Left ventricle myocardium inferior (tissue), 1 donor: Measurements from ENCODE around the gene TRIP6. TPM values are rescaled to one million over a fixed set of nuclear protein-coding genes. Genes with fewer than 3 reads are reported as not detected.

Experiments
- DNase-seq: peaks from one replicate; pipeline ENCODE4 v3.0.0-alpha.2; 2020
- H3K27ac ChIP-seq: fragments of 200-600 bp; replicated peaks from 2 replicates; pipeline ENCODE4 v1.8.0; 2021
- H3K27me3 ChIP-seq: fragments of 200-600 bp; 2 replicates; pipeline ENCODE4 v1.8.0; 2021; ENCODE audit warnings: low read depth
- H3K36me3 ChIP-seq: fragments of 200-600 bp; 2 replicates; pipeline ENCODE4 v1.8.0; 2021
- H3K4me1 ChIP-seq: fragments of 200-600 bp; 2 replicates; pipeline ENCODE4 v1.8.0; 2021
- H3K4me3 ChIP-seq: fragments of 200-600 bp; 2 replicates; pipeline ENCODE4 v1.8.0; 2021; ENCODE audit warnings: mild to moderate bottlenecking, moderate library complexity
- H3K9me3 ChIP-seq: fragments of 200-600 bp; replicated peaks from 2 replicates; pipeline ENCODE4 v1.8.0; 2021
- intact Hi-C: fragments of 100-400 bp; cut with micrococcal nuclease; formaldehyde crosslinking; loops from one replicate; pipeline ENCODE4 v1.11.0; 2022
- total RNA-seq: library from RNA; stranded (reverse); fragmentation: NEBNext Ultra II Directional; extraction: Animal tissue kit (Norgen Biotek cat#: 25700); gene quantifications from one replicate; pipeline ENCODE4 v1.2.1, GENCODE V29; 2021
- TF ChIP-seq, protein P1 (sequence below): fragments of 200-600 bp; IDR thresholded peaks from 2 replicates; pipeline ENCODE4 v1.8.0; 2021; ENCODE audit warnings: antibody characterized with exemption, mild to moderate bottlenecking, borderline replicate concordance
- donor health status: DM: no; HTN: yes; CAD: no; lungs with severe emphysema.

TRIP6 gene
- total RNA-seq, 1 donor from 2014 or later = 11.7 TPM

DNA sequence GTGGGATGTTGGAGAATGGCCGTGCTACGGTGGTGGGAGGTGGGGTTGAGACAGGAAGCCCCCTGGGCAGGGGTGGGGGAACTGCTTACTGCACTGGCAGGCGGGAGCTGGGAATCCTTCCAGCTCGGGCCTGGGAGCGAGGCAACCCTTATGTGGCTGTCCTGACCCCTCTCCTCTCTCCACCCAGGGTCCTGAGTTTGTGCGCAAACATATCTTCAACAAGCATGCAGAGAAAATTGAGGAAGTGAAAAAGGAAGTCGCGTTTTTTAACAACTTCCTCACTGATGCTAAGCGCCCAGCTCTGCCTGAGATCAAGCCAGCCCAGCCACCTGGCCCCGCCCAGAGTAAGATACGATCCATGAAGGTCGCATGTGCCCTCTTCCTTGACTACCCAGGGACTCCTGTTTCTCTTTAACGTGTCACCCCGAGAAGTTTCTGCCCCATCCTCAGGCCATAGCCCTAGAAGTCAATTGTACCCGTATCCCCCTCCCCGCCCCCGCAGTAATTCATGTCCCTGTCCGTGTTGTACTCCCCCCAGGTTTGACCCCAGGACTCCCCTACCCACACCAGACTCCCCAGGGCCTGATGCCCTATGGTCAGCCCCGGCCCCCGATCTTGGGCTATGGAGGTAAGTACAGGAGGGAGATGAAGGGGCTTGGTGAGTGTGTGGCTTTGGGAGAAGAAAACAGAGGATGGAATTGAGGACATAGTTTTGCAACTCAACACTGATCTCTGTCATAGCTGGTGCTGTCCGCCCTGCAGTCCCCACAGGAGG, 20.5 kb downstream of the TRIP6 start:
- Histone ChIP-seq H3K27ac (peak overlapping the region; percentile 36), H3K4me3 (peak overlapping the region; percentile 80), H3K9me3 (no peaks in the 10 kb centered on the region), H3K27me3 (peaks cover 5% of the 10 kb centered on the region), H3K4me1 (peaks cover 42% of the 10 kb centered on the region), H3K36me3 (peaks cover 61% of the 10 kb centered on the region)
- intact Hi-C loops = no loop called here
- TF ChIP-seq, protein P1, sequence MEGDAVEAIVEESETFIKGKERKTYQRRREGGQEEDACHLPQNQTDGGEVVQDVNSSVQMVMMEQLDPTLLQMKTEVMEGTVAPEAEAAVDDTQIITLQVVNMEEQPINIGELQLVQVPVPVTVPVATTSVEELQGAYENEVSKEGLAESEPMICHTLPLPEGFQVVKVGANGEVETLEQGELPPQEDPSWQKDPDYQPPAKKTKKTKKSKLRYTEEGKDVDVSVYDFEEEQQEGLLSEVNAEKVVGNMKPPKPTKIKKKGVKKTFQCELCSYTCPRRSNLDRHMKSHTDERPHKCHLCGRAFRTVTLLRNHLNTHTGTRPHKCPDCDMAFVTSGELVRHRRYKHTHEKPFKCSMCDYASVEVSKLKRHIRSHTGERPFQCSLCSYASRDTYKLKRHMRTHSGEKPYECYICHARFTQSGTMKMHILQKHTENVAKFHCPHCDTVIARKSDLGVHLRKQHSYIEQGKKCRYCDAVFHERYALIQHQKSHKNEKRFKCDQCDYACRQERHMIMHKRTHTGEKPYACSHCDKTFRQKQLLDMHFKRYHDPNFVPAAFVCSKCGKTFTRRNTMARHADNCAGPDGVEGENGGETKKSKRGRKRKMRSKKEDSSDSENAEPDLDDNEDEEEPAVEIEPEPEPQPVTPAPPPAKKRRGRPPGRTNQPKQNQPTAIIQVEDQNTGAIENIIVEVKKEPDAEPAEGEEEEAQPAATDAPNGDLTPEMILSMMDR = no peak
- no peak for DNase-seq

DNA sequence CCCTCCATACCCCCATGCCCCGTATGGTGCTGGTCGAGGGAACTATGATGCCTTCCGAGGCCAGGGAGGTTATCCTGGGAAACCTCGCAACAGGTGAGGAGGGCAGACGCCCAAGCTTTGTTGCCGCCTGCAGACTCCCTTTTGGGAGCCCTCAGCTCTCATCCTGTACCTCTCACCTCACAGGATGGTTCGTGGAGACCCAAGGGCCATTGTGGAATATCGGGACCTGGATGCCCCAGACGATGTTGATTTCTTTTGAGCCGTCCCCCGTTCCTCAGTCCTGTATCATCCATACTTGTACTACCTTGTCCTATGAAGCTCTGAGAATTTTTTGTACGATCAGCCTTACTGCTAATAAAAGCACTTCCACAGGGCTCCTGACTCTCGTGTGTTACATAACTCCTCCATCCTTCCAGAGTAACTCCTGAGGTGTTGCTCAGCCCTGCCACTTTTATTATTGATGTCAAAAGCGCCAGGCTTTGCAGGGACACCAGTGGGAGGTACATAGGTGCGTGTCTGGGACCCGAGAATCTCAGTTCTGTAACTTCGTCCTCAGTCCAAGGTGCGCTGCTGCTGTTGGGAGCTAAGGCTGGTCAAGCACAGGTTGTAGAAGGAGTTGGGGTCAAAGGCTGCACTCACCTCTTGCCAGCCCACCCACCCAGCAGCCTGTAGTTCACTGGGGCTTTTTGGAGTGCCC, 21.3 kb downstream of the TRIP6 start:
- no peaks in the 10 kb centered on the region for H3K9me3 ChIP-seq
- H3K4me3 ChIP-seq = peak overlapping the region; percentile 80
- TF ChIP-seq, protein P1 = no peak
- intact Hi-C loops = no loop called here
- DNase-seq = no peak
- H3K36me3 ChIP-seq = peaks cover 53% of the 10 kb centered on the region
- peaks cover 42% of the 10 kb centered on the region for H3K4me1 ChIP-seq
- peak overlapping the region; percentile 93 for H3K27ac ChIP-seq
- H3K27me3 ChIP-seq = peaks cover 12% of the 10 kb centered on the region

DNA sequence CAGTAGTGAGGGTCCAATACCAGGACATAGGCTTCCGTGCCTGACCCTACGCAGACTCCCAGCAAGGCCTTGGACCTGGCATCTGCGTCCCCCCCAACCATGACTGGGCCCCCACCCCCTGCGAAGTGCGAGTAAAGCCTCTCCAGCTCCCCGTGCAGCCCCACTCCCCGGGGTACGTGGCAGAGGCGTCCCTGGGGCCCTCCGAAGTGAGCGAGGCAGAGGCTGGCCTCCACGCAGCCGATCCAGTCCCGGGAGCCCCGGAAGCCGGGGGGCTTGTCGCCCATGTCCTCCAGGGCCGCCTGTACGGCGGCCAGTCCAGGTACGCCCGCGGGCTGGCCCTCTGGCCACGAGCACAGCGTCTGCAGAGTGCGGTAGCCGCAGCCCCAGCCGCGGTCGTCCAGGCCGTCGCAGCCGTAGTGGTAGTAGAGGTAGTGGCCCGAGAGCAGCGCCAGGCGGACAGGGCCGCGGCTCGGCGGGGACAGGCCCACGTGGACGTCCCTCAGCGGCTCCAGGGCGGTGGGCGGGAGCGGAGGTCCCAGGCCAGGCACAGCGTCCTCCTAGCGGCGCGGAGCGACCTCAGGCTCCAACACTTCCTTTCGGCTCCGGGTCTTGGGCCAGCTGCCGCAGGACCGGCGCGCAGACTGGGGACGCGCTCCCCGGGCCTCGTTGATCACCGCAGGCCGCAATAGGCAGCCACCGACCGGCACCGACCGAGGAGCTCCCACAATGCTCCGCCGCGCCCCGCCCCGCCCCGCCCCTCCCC, 22.0 kb downstream of the TRIP6 start, which contains the start of gene UFSP1:
TSS of gene UFSP1 (minus strand) at position 728 of the 763 bp plus-strand sequence. CDS start at position 284, 444 bp downstream.
- H3K36me3 ChIP-seq = peaks cover 46% of the 10 kb centered on the region
- peaks cover 42% of the 10 kb centered on the region for H3K4me1 ChIP-seq
- H3K9me3 ChIP-seq = no peaks in the 10 kb centered on the region
- TF ChIP-seq, protein P1 = no peak
- H3K4me3 ChIP-seq = peak within 1 kb of the TSS; percentile 80
- peak within 1 kb of the TSS; percentile 93 for H3K27ac ChIP-seq
- DNase-seq = no peak
- intact Hi-C loops = no loop called here
- peaks cover 19% of the 10 kb centered on the region for H3K27me3 ChIP-seq

DNA sequence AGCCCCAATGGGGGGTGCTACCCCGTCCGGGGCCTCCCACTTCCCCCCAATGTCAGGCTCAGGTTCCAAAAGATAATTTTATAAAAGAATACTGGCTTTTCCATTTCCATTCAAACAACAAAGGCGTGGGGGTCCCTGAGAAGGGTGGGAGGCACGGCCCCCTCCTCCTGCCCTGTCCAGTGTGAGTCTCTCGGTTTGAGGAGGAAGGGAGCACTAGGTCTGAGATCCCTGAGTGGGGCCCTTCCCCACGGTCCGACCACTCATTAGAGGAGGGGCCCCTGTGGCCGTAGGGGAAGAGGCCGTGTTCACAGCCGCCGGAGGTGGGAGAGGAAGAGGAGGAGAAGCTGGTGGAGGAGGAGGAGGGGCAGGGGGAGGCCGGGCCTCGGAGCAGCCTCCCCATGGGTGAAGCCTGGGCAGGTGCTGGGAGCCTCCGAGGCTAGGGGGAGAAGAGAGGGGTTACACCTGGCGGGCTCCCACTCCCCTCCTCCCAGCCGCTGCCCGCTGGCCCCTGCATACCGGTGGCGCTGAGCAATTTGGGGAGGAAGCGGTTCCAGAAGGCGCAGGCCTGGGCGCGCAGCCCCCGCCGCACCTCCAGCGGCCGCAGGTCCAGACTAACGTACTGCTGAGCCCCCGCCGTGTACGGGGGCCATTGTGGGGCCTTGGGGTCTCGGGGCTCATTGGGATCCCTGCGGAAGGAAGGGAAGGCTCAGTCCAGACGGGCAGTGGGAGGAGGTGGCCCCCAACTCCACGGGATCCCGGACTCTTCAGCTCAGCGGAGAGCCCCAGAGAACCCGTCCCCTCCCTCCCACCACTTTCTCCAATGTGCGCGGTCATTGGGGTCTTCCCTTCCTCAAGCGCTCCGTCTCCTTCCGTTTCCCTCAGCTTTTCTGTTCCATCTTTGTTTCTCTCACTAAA, 23.7 kb downstream of the TRIP6 start:
- H3K27ac ChIP-seq = peak overlapping the region; percentile 93
- peaks cover 60% of the 10 kb centered on the region for H3K4me1 ChIP-seq
- intact Hi-C loops = no loop called here
- H3K9me3 ChIP-seq = no peaks in the 10 kb centered on the region
- TF ChIP-seq, protein P1 = no peak
- DNase-seq = peak; percentile 22
- H3K4me3 ChIP-seq = peak overlapping the region; percentile 80
- H3K27me3 ChIP-seq = peaks cover 37% of the 10 kb centered on the region
- H3K36me3 ChIP-seq = peaks cover 29% of the 10 kb centered on the region
